Lower leg skin (tissue), 3 donors: Measurements from ENCODE around the gene OCIAD1.

Source experiments
- CTCF ChIP-seq, 3 donors: fragments of 450-650 bp; IDR thresholded peaks; one replicate each; pipeline ENCODE4 v1.5.1; 2016; ENCODE audit warnings: antibody characterized with exemption in 3 of 3, mild to moderate bottlenecking in 3 of 3, moderate library complexity in 2 of 3
- POLR2A ChIP-seq, 2 donors: fragments of 450-650 bp; IDR thresholded peaks; one replicate each; pipeline ENCODE4 v1.6.1; 2016 to 2017; ENCODE audit warnings: antibody characterized with exemption in 2 of 2, mild to moderate bottlenecking in 1 of 2, moderate library complexity in 1 of 2

- TF ChIP-seq POLR2A (IDR thresholded peaks at IDR 0.05) (no peak), CTCF (IDR thresholded peaks at IDR 0.05) (no peak)
Observed at GRCh38 chr4:48908687-48909086, 77.8 kb downstream of the OCIAD1 start.
